ENCODE results near the gene SMURF1.
"Not testable (repeated sequence)": the region's sequence is repeated elsewhere in the genome, so short reads cannot be mapped to it uniquely, and the experiment has no call there.

SMURF1 gene

GRCh38 chr7:99094401-99094800 is 49.5 kb downstream of the SMURF1 start:
- peak; percentile 15 for DNase-seq

GRCh38 chr7:99092064-99092720 is 51.7 kb downstream of the SMURF1 start:
- peak; percentile 11 for DNase-seq

GRCh38 chr7:99090771-99091542 is 53.0 kb downstream of the SMURF1 start:
- DNase-seq: no peak

- no peak for DNase-seq
These were observed 53.8 kb downstream of the SMURF1 start for GRCh38 chr7:99089914-99090629.

- DNase-seq: no peak
These were observed 57.0 kb downstream of the SMURF1 start for GRCh38 chr7:99086944-99087343.

GRCh38 chr7:99086532-99086931 is 57.4 kb downstream of the SMURF1 start:
- DNase-seq: no peak

GRCh38 chr7:99083733-99084132 is 60.2 kb downstream of the SMURF1 start:
- DNase-seq: no peak

- DNase-seq: no peak
These were observed 60.7 kb downstream of the SMURF1 start for GRCh38 chr7:99083068-99083651.

GRCh38 chr7:99080679-99081078 is 63.2 kb downstream of the SMURF1 start:
- DNase-seq: no peak

- no peak for DNase-seq
These were observed 64.8 kb downstream of the SMURF1 start for GRCh38 chr7:99079104-99079503.

- DNase-seq: no peak
These were observed 65.5 kb downstream of the SMURF1 start for GRCh38 chr7:99078416-99078815.

GRCh38 chr7:99076615-99077014 is 67.3 kb downstream of the SMURF1 start:
- DNase-seq: no peak

GRCh38 chr7:99073839-99074446 is 70.0 kb downstream of the SMURF1 start:
- no peak for DNase-seq

GRCh38 chr7:99072126-99072525 is 71.8 kb downstream of the SMURF1 start:
- DNase-seq: no peak

- no peak for DNase-seq
These were observed 73.5 kb downstream of the SMURF1 start for GRCh38 chr7:99070361-99070760.

- no peak for DNase-seq
These were observed 82.7 kb downstream of the SMURF1 start for GRCh38 chr7:99061001-99061776.

- DNase-seq: no peak
These were observed 89.1 kb downstream of the SMURF1 start for GRCh38 chr7:99054781-99055180.

- DNase-seq: no peak
These were observed 92.9 kb downstream of the SMURF1 start for GRCh38 chr7:99050971-99051370.

GRCh38 chr7:99047526-99048077 is 96.3 kb downstream of the SMURF1 start:
- DNase-seq: no peak

- no peak for DNase-seq
These were observed 97.2 kb downstream of the SMURF1 start for GRCh38 chr7:99046722-99047121.

GRCh38 chr7:99046262-99046661 is 97.6 kb downstream of the SMURF1 start:
- DNase-seq: not testable (repeated sequence)

- DNase-seq: not testable (repeated sequence)
These were observed 99.0 kb downstream of the SMURF1 start for GRCh38 chr7:99044858-99045257.
